Breast epithelium (tissue), 3 donors: ENCODE measurements around the gene SLC46A3.

Experiments used
- POLR2A ChIP-seq: fragments of 450-650 bp; IDR thresholded peaks from one replicate; pipeline ENCODE4 v1.6.1; 2016; ENCODE audit warnings: antibody characterized with exemption, mild to moderate bottlenecking, moderate library complexity
- POLR2AphosphoS5 ChIP-seq, 3 donors: sonication (generic); formaldehyde crosslinking; IDR thresholded peaks; one replicate each; pipeline ENCODE4 v1.6.1; 2017; ENCODE audit warnings: antibody characterized with exemption in 3 of 3
- TF ChIP-seq, protein P1 (sequence below), 3 donors: fragments of 450-650 bp; IDR thresholded peaks; one replicate each; pipeline ENCODE4 v1.5.1; 2016 to 2017; ENCODE audit warnings: antibody characterized with exemption in 3 of 3, mild to moderate bottlenecking in 3 of 3, moderate library complexity in 3 of 3

GRCh38 chr13:28658796-28659620 is 59.8 kb downstream of the SLC46A3 start, which contains the start of gene POMP:
- TF ChIP-seq, protein P1, sequence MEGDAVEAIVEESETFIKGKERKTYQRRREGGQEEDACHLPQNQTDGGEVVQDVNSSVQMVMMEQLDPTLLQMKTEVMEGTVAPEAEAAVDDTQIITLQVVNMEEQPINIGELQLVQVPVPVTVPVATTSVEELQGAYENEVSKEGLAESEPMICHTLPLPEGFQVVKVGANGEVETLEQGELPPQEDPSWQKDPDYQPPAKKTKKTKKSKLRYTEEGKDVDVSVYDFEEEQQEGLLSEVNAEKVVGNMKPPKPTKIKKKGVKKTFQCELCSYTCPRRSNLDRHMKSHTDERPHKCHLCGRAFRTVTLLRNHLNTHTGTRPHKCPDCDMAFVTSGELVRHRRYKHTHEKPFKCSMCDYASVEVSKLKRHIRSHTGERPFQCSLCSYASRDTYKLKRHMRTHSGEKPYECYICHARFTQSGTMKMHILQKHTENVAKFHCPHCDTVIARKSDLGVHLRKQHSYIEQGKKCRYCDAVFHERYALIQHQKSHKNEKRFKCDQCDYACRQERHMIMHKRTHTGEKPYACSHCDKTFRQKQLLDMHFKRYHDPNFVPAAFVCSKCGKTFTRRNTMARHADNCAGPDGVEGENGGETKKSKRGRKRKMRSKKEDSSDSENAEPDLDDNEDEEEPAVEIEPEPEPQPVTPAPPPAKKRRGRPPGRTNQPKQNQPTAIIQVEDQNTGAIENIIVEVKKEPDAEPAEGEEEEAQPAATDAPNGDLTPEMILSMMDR (IDR thresholded peaks at IDR 0.05), result no peak
- TF ChIP-seq POLR2AphosphoS5 (IDR thresholded peaks at IDR 0.05) (peak; percentile 99 to 100 (median 99)), POLR2A (peak; percentile 97)
